AG04450 (cell line): Measurements from ENCODE around the gene FAM187B. TPM values are rescaled to one million over a fixed set of nuclear protein-coding genes. Genes with fewer than 3 reads are reported as not detected.

Experiments used
- CTCF ChIA-PET: fragments of 300-600, 350-600 bp; formaldehyde crosslinking; extraction: SDS; loops from one replicate; lab custom pipeline; 2022; ENCODE audit warnings: antibody characterized with exemption, inconsistent platforms; lab: Charles Lee
- POLR2A ChIA-PET: fragments of 350-600 bp; formaldehyde crosslinking; extraction: SDS; loops from one replicate; lab custom pipeline; 2021; ENCODE audit warnings: antibody characterized with exemption, inconsistent platforms; lab: Yijun Ruan, JAX
- DNase-seq: peaks from one replicate; pipeline ENCODE4 v3.0.0-alpha.2; 2011; ENCODE audit warnings: low read depth, low spot score
- H3K27ac ChIP-seq: one replicate; pipeline ENCODE4 v1.5.1; 2012; ENCODE audit warnings: low read depth, low read length, control low read depth
- H3K27me3 ChIP-seq: one replicate; pipeline ENCODE4 v1.6.0; 2012; ENCODE audit warnings: low read length; ENCODE audit not compliant: control insufficient read depth, insufficient read depth
- H3K4me3 ChIP-seq: 2 replicates; pipeline ENCODE4 v1.5.1; 2011; ENCODE audit warnings: mild to moderate bottlenecking, low read depth, low read length, control low read depth
- H3K9me3 ChIP-seq: 2 replicates; pipeline ENCODE4 v1.5.1; 2012; ENCODE audit warnings: low read length; ENCODE audit not compliant: control insufficient read depth, insufficient read depth
- polyA plus RNA-seq: library from polyadenylated mRNA; depleted of rRNA; stranded (reverse); fragments of >200 nt; gene quantifications from 2 replicates; pipeline ENCODE4 v1.2.3, GENCODE V29; 2011
- TF ChIP-seq, protein P1 (sequence below): IDR thresholded peaks from 2 replicates; pipeline ENCODE4 v1.5.1; 2011; ENCODE audit warnings: low read depth, low read length, control low read depth, inconsistent platforms

The FAM187B gene
- polyA plus RNA-seq, 1 experiment: not detected

DNA sequence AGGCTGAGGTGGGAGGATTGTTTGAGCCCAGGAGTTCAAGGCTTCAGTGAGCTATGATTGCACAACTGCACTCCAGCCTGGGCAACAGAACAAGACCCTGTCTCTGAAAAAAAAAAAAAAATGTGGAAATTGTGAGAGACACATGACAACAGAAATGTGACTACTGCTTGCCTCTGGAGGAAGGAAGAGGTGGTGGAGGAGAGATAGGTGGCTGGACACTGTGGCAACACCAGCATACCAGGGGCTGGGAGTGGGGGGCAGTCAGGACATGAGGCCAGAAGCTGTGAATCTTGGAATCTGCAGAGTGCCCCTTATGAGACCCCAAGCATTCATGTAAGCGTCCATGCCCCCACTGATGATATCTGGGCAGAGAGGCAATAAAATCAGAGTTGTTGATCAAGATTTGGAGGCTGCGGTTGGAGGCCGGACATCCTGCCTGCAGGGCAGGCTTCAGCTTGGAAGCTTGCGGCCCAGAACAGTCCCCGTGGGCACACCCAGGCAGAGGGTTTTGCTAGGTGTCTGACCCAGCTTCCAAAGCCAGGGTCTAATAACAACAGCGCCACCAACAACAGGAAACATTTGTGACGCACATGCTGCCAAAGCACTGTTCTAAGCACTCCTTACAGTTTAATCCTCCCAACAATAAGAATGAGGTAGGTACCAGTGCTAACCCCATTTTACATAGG, 16.9 kb downstream of the FAM187B start:
- Histone ChIP-seq H3K27ac (no peak overlapping the region), H3K9me3 (no peaks in the 10 kb centered on the region; the same call in 1 of the 2 replicates), H3K4me3 (no peak overlapping the region), H3K27me3 (no peaks in the 10 kb centered on the region)
- POLR2A ChIA-PET: no interaction called here
- CTCF ChIA-PET: no interaction called here
- no peak for DNase-seq
- TF ChIP-seq, protein P1, sequence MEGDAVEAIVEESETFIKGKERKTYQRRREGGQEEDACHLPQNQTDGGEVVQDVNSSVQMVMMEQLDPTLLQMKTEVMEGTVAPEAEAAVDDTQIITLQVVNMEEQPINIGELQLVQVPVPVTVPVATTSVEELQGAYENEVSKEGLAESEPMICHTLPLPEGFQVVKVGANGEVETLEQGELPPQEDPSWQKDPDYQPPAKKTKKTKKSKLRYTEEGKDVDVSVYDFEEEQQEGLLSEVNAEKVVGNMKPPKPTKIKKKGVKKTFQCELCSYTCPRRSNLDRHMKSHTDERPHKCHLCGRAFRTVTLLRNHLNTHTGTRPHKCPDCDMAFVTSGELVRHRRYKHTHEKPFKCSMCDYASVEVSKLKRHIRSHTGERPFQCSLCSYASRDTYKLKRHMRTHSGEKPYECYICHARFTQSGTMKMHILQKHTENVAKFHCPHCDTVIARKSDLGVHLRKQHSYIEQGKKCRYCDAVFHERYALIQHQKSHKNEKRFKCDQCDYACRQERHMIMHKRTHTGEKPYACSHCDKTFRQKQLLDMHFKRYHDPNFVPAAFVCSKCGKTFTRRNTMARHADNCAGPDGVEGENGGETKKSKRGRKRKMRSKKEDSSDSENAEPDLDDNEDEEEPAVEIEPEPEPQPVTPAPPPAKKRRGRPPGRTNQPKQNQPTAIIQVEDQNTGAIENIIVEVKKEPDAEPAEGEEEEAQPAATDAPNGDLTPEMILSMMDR: no peak

DNA sequence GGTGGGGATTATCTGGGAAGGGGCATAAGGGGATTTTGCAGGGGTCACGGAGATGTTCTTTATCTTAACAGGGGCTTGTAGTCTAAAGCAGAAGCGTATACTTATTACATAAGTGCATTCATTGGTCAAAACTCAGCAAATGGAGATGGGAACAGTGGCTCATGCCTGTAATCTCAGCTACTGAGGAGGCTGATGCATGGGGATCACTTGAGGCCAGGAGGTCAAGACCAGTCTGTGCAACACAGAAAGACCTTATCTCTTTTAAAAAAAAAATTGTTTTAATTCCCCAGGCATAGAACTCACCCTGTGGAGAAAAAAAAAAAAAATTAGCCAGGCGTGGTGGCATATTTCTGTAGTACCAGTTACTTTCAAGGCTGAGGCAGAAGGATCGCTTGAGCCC, 18.9 kb downstream of the FAM187B start:
- H3K4me3 ChIP-seq: no peak overlapping the region
- no peaks in the 10 kb centered on the region for H3K9me3 ChIP-seq
- no peak overlapping the region for H3K27ac ChIP-seq
- ChIA-PET POLR2A (no interaction called here), CTCF (no interaction called here)
- TF ChIP-seq, protein P1: no peak
- peaks cover 3% of the 10 kb centered on the region for H3K27me3 ChIP-seq
- no peak for DNase-seq

DNA sequence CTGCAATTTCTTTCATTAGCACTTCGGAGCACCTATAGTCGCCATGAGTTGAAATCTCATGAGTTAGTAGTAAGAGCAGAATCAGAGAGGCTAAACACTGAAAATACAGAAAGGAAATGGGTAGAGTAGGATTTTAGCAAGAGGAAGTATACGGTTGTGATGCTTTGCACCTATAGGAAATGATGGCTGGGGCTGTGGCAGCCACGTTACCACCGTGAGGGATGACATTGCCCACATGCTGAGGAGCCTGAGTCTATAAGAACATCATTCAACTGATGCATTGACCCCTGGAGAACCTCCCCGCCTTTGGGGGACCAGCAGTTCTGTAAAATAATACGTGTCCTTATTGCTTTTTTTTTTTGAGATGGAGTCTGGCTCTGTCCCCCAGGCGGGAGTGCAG, 20.4 kb downstream of the FAM187B start:
- ChIA-PET POLR2A (no interaction called here), CTCF (no interaction called here)
- no peak for DNase-seq
- H3K9me3 ChIP-seq: no peaks in the 10 kb centered on the region
- H3K27me3 ChIP-seq: peaks cover 3% of the 10 kb centered on the region
- H3K4me3 ChIP-seq: no peak overlapping the region
- H3K27ac ChIP-seq: no peak overlapping the region
- TF ChIP-seq, protein P1: no peak

DNA sequence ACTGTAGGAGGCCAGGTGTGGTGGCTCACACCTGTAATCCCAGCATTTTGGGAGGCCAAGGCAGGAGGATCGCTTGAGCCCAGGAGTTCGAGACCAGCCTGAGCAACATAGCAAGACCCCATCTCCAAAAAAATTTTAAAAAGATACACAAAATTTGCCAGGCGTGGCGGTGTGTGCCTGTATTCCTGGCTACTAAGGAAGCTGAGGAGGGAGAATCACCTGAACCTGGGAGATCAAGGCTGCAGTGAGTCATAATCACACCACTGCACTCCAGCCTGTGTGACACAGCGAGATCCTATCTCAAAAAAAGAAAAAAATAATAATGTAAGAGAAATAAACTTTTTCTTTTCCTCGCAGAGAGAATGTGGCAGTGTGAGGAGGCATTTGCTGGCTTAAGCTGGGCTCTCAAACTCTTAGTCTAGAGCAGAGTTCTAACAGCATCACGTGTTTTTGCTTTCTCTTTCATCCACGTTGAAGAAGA, 21.1 kb downstream of the FAM187B start:
- DNase-seq: no peak
- CTCF ChIA-PET: interaction anchor here (0.6 kb wide), 1 partner anchor 740 kb away, joined by 4 read pairs; no protein-coding TSS in a partner anchor
- peaks cover 3% of the 10 kb centered on the region for H3K27me3 ChIP-seq
- TF ChIP-seq, protein P1: no peak
- H3K4me3 ChIP-seq: no peak overlapping the region
- no peak overlapping the region for H3K27ac ChIP-seq
- POLR2A ChIA-PET: no interaction called here
- H3K9me3 ChIP-seq: no peaks in the 10 kb centered on the region

DNA sequence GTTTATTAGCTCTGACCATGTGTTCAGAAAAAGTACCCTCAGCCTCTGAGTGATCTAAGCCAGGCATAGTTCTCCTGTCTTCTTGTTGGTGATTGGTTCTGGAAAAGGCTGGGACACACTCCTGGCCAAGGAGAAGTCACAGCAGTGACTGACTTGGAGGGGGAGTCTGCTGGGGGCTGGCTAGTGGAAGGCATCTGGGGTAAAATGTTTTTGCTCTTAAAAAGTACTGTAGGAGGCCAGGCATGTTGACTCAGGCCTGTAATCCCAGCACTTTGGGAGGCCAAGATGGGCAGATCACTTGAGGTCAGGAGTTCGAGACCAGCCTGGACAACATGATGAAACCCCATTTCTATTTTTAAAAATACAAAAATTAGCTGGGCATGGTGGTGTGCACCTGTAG, 21.7 kb downstream of the FAM187B start:
- ChIA-PET CTCF (interaction anchor here (0.6 kb wide), 1 partner anchor 740 kb away, joined by 4 read pairs; no protein-coding TSS in a partner anchor), POLR2A (no interaction called here)
- TF ChIP-seq, protein P1: no peak
- DNase-seq: no peak
- Histone ChIP-seq H3K27ac (no peak overlapping the region), H3K27me3 (peaks cover 3% of the 10 kb centered on the region), H3K9me3 (no peaks in the 10 kb centered on the region), H3K4me3 (no peak overlapping the region)
